Osteocyte (in vitro differentiated cells): ENCODE results near the gene D2HGDH. TPM values are rescaled to one million over a fixed set of nuclear protein-coding genes. Genes with fewer than 3 reads are reported as not detected.
A peak's percentile ranks its signal among the peaks of the same experiment; 100 is the strongest.

Source experiments
- DNase-seq: peaks from one replicate; pipeline ENCODE4 v3.0.0; 2021; ENCODE audit warnings: mixed read lengths; ENCODE audit not compliant: unreplicated experiment; ENCODE audit errors: extremely low spot score
- H3K27ac Mint-ChIP-seq: one replicate; pipeline ENCODE4 v1.8.0; 2021; ENCODE audit warnings: mild to moderate bottlenecking, mixed read lengths; ENCODE audit not compliant: unreplicated experiment
- H3K27me3 Mint-ChIP-seq: one replicate; pipeline ENCODE4 v1.8.0; 2021; ENCODE audit warnings: mixed read lengths; ENCODE audit not compliant: unreplicated experiment
- H3K36me3 Mint-ChIP-seq: one replicate; pipeline ENCODE4 v1.8.0; 2021; ENCODE audit warnings: mixed read lengths; ENCODE audit not compliant: unreplicated experiment
- H3K4me1 Mint-ChIP-seq: one replicate; pipeline ENCODE4 v1.8.0; 2021; ENCODE audit warnings: mixed read lengths; ENCODE audit not compliant: unreplicated experiment
- H3K4me3 Mint-ChIP-seq: one replicate; pipeline ENCODE4 v1.8.0; 2021; ENCODE audit warnings: mild to moderate bottlenecking, moderate library complexity, mixed read lengths; ENCODE audit not compliant: unreplicated experiment
- H3K9me3 Mint-ChIP-seq: one replicate; pipeline ENCODE4 v1.8.0; 2021; ENCODE audit warnings: mixed read lengths; ENCODE audit not compliant: unreplicated experiment
- CTCF ChIP-seq: fragments of 200-600 bp; sonication (generic); IDR thresholded peaks from 2 replicates; pipeline ENCODE4 v1.5.0; 2021; ENCODE audit warnings: antibody characterized with exemption, mild to moderate bottlenecking, moderate library complexity
- total RNA-seq: library from RNA; stranded (reverse); gene quantifications from 2 replicates; pipeline ENCODE4 v1.2.1, GENCODE V29; 2021

The D2HGDH gene
- total RNA-seq, 1 donor from 2014 or later: 32.5 TPM

- DNase-seq: peak; percentile 81
- H3K36me3 Mint-ChIP-seq: no peaks in the 10 kb centered on the region
- no peaks in the 10 kb centered on the region for H3K27me3 Mint-ChIP-seq
- H3K9me3 Mint-ChIP-seq: no peaks in the 10 kb centered on the region
- peaks cover 7% of the 10 kb centered on the region for H3K4me1 Mint-ChIP-seq
- H3K4me3 Mint-ChIP-seq: no peak overlapping the region
- H3K27ac Mint-ChIP-seq: no peak overlapping the region
- no peak for TF ChIP-seq CTCF
These were observed 35.9 kb downstream of the D2HGDH start for GRCh38 chr2:241770185-241770935.

DNA sequence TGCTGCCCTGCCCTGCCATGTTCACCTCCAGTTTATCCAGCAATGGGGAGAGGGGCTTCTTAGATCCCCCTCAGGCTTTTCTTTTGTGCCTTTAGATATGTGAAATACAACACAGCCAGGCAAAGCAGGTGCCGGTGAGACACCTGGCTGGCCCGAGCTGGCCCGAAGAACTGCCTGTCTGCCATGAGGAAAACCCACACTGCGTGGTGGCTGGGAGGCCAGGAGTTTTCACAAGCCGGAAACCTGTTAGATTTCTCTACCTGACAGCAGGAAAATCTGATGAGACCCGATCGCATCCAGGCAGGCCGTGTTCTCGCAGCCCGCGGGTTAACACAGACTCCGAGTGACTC, 36.5 kb downstream of the D2HGDH start:
- Mint-ChIP-seq H3K27me3 (no peaks in the 10 kb centered on the region), H3K36me3 (no peaks in the 10 kb centered on the region), H3K9me3 (no peaks in the 10 kb centered on the region), H3K4me3 (no peak overlapping the region), H3K27ac (no peak overlapping the region), H3K4me1 (peaks cover 7% of the 10 kb centered on the region)
- TF ChIP-seq CTCF: no peak
- peak; percentile 83 for DNase-seq

- H3K4me3 Mint-ChIP-seq: no peak overlapping the region
These were observed 37.0 kb downstream of the D2HGDH start for GRCh38 chr2:241771286-241772062.

DNA sequence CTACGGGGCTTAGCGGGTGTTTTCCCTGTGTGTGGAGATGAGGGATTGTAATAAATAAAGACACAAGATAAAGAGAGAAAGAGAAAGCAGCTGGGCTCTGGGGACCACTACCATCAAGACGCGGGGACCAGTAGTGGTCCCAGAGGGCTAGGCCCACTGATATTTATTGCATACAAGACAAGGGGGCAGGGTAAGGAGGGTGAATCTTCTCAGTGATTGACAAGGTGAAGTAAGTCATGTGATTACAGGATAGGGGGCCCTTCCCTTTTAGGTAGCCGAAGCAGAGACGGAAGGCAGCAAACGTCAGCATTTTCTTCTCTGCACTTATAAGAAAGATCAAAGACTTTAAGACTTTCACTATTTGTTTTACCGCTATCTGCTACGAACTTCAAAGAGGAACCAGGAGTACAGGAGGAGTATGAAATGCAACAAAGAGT, 37.7 kb downstream of the D2HGDH start:
- H3K27me3 Mint-ChIP-seq: no peaks in the 10 kb centered on the region
- no peak overlapping the region for H3K27ac Mint-ChIP-seq
- no peak overlapping the region for H3K4me3 Mint-ChIP-seq
- peaks cover 7% of the 10 kb centered on the region for H3K4me1 Mint-ChIP-seq
- no peak for DNase-seq
- no peaks in the 10 kb centered on the region for H3K9me3 Mint-ChIP-seq
- TF ChIP-seq CTCF: no peak
- no peaks in the 10 kb centered on the region for H3K36me3 Mint-ChIP-seq

More at GRCh38 chr2:241771286-241772062, 37.0 kb downstream of the D2HGDH start:
- Mint-ChIP-seq H3K4me1 (peaks cover 7% of the 10 kb centered on the region), H3K27me3 (no peaks in the 10 kb centered on the region), H3K27ac (no peak overlapping the region), H3K9me3 (no peaks in the 10 kb centered on the region), H3K36me3 (no peaks in the 10 kb centered on the region)
- no peak for TF ChIP-seq CTCF
- DNase-seq: peak; percentile 80
